Activated CD8-positive, alpha-beta memory T cell treated with anti-CD3 and anti-CD28 coated beads, Interleukin-2, amount 10 ng/mL, durations not matched to agents 7 days and 5 days (primary cell): ENCODE measurements around the gene ADAMTS3. TPM values are rescaled to one million over a fixed set of nuclear protein-coding genes. Genes with fewer than 3 reads are reported as not detected.

Experiments used
- ATAC-seq: fragments of 150-1000 bp; cut with Tn5 transposase; one replicate; pipeline ENCODE4 v1.10.0; 2021; ENCODE audit warnings: moderate library complexity
- CTCF ChIA-PET: fragments of 350-600 bp; sonication (Branson Sonifier 250); formaldehyde crosslinking; loops from one replicate; lab custom pipeline; 2021; ENCODE audit warnings: antibody characterized with exemption; lab: Charles Lee
- DNase-seq: peaks from one replicate; pipeline ENCODE4 v3.0.0-alpha.2; 2020
- H3K27ac Mint-ChIP-seq: one replicate; pipeline ENCODE4 v1.8.0; 2021; ENCODE audit warnings: mild to moderate bottlenecking, mixed read lengths
- H3K27me3 Mint-ChIP-seq: one replicate; pipeline ENCODE4 v1.8.0; 2021; ENCODE audit warnings: mixed read lengths
- H3K36me3 Mint-ChIP-seq: one replicate; pipeline ENCODE4 v1.8.0; 2021; ENCODE audit warnings: mild to moderate bottlenecking, mixed read lengths
- H3K4me1 Mint-ChIP-seq: one replicate; pipeline ENCODE4 v1.8.0; 2021; ENCODE audit warnings: mixed read lengths
- H3K4me3 Mint-ChIP-seq: one replicate; pipeline ENCODE4 v1.8.0; 2021; ENCODE audit warnings: mild to moderate bottlenecking, moderate library complexity, mixed read lengths
- H3K9me3 Mint-ChIP-seq: one replicate; pipeline ENCODE4 v1.8.0; 2022; ENCODE audit warnings: low read depth, mixed read lengths
- total RNA-seq, 2 experiments: library from RNA; stranded (reverse); gene quantifications; one replicate each; pipeline ENCODE4 v1.2.3, GENCODE V29; 2021

Gene ADAMTS3
- total RNA-seq: not detected

- Mint-ChIP-seq H3K27me3 (peaks cover 50% of the 10 kb centered on the region), H3K36me3 (no peaks in the 10 kb centered on the region), H3K4me3 (peak within 1 kb of the TSS; percentile 28), H3K4me1 (peaks cover 9% of the 10 kb centered on the region), H3K27ac (no peak within 1 kb of the TSS), H3K9me3 (no peaks in the 10 kb centered on the region)
- CTCF ChIA-PET: no interaction called here
- no peak for DNase-seq
- no peak for ATAC-seq
Observed at GRCh38 chr4:72568959-72569718, at the start of gene ADAMTS3. Gene ADAMTS3 (minus strand): TSS chr4:72569221. CDS start chr4:72568762, 459 bp downstream.

GRCh38 chr4:72613959-72614358 is 44.9 kb upstream of the ADAMTS3 start:
- CTCF ChIA-PET: no interaction called here
- no peaks in the 10 kb centered on the region for H3K4me1 Mint-ChIP-seq
- no peaks in the 10 kb centered on the region for H3K27me3 Mint-ChIP-seq
- no peak overlapping the region for H3K27ac Mint-ChIP-seq
- no peaks in the 10 kb centered on the region for H3K9me3 Mint-ChIP-seq
- H3K4me3 Mint-ChIP-seq: no peak overlapping the region
- H3K36me3 Mint-ChIP-seq: no peaks in the 10 kb centered on the region
- ATAC-seq (no peak), DNase-seq (no peak)

- no peak overlapping the region for H3K4me3 Mint-ChIP-seq
- CTCF ChIA-PET: no interaction called here
- no peaks in the 10 kb centered on the region for H3K4me1 Mint-ChIP-seq
- no peak for DNase-seq
- no peak overlapping the region for H3K27ac Mint-ChIP-seq
- peaks cover 6% of the 10 kb centered on the region for H3K9me3 Mint-ChIP-seq
- ATAC-seq: no peak
- H3K27me3 Mint-ChIP-seq: no peaks in the 10 kb centered on the region
- no peaks in the 10 kb centered on the region for H3K36me3 Mint-ChIP-seq
Observed at GRCh38 chr4:72606751-72607150, 37.7 kb upstream of the ADAMTS3 start.

GRCh38 chr4:72604324-72604723 is 35.3 kb upstream of the ADAMTS3 start:
- CTCF ChIA-PET: no interaction called here
- Mint-ChIP-seq H3K9me3 (peaks cover 6% of the 10 kb centered on the region), H3K36me3 (no peaks in the 10 kb centered on the region), H3K27ac (no peak overlapping the region), H3K4me1 (no peaks in the 10 kb centered on the region), H3K27me3 (no peaks in the 10 kb centered on the region), H3K4me3 (no peak overlapping the region)
- no peak for ATAC-seq
- DNase-seq: no peak

GRCh38 chr4:72602396-72603376 is 33.7 kb upstream of the ADAMTS3 start:
- ATAC-seq: no peak
- CTCF ChIA-PET: no interaction called here
- Mint-ChIP-seq H3K4me1 (no peaks in the 10 kb centered on the region), H3K9me3 (peaks cover 5% of the 10 kb centered on the region), H3K27me3 (no peaks in the 10 kb centered on the region), H3K4me3 (no peak overlapping the region), H3K36me3 (no peaks in the 10 kb centered on the region), H3K27ac (no peak overlapping the region)
- no peak for DNase-seq

GRCh38 chr4:72591547-72592454 is 22.8 kb upstream of the ADAMTS3 start:
- H3K9me3 Mint-ChIP-seq: no peaks in the 10 kb centered on the region
- H3K36me3 Mint-ChIP-seq: no peaks in the 10 kb centered on the region
- no peaks in the 10 kb centered on the region for H3K4me1 Mint-ChIP-seq
- ATAC-seq (no peak), DNase-seq (no peak)
- no peak overlapping the region for H3K27ac Mint-ChIP-seq
- H3K27me3 Mint-ChIP-seq: no peaks in the 10 kb centered on the region
- no peak overlapping the region for H3K4me3 Mint-ChIP-seq
- CTCF ChIA-PET: no interaction called here

GRCh38 chr4:72587334-72587733 is 18.3 kb upstream of the ADAMTS3 start:
- ATAC-seq (no peak), DNase-seq (no peak)
- CTCF ChIA-PET: no interaction called here
- H3K4me1 Mint-ChIP-seq: no peaks in the 10 kb centered on the region
- no peak overlapping the region for H3K4me3 Mint-ChIP-seq
- H3K36me3 Mint-ChIP-seq: no peaks in the 10 kb centered on the region
- H3K9me3 Mint-ChIP-seq: no peaks in the 10 kb centered on the region
- no peaks in the 10 kb centered on the region for H3K27me3 Mint-ChIP-seq
- no peak overlapping the region for H3K27ac Mint-ChIP-seq

- H3K4me3 Mint-ChIP-seq: no peak overlapping the region
- no peaks in the 10 kb centered on the region for H3K9me3 Mint-ChIP-seq
- CTCF ChIA-PET: no interaction called here
- H3K27me3 Mint-ChIP-seq: no peaks in the 10 kb centered on the region
- no peaks in the 10 kb centered on the region for H3K4me1 Mint-ChIP-seq
- no peak for ATAC-seq
- H3K36me3 Mint-ChIP-seq: no peaks in the 10 kb centered on the region
- DNase-seq: no peak
- H3K27ac Mint-ChIP-seq: no peak overlapping the region
Observed at GRCh38 chr4:72582853-72583252, 13.8 kb upstream of the ADAMTS3 start.

GRCh38 chr4:72577211-72577610 is 8.2 kb upstream of the ADAMTS3 start:
- H3K4me1 Mint-ChIP-seq: no peaks in the 10 kb centered on the region
- H3K27me3 Mint-ChIP-seq: no peaks in the 10 kb centered on the region
- CTCF ChIA-PET: no interaction called here
- no peak overlapping the region for H3K4me3 Mint-ChIP-seq
- no peak overlapping the region for H3K27ac Mint-ChIP-seq
- DNase-seq: no peak
- no peak for ATAC-seq
- H3K9me3 Mint-ChIP-seq: no peaks in the 10 kb centered on the region
- no peaks in the 10 kb centered on the region for H3K36me3 Mint-ChIP-seq

GRCh38 chr4:72571337-72571736 is 2.3 kb upstream of the ADAMTS3 start:
- Mint-ChIP-seq H3K4me1 (peaks cover 9% of the 10 kb centered on the region), H3K27ac (no peak overlapping the region), H3K36me3 (no peaks in the 10 kb centered on the region), H3K9me3 (no peaks in the 10 kb centered on the region), H3K27me3 (peaks cover 43% of the 10 kb centered on the region), H3K4me3 (no peak overlapping the region)
- no peak for ATAC-seq
- CTCF ChIA-PET: no interaction called here
- DNase-seq: no peak

GRCh38 chr4:72569719-72570235 is 756 bp upstream of the ADAMTS3 start:
- H3K9me3 Mint-ChIP-seq: no peaks in the 10 kb centered on the region
- no peaks in the 10 kb centered on the region for H3K36me3 Mint-ChIP-seq
- no peak overlapping the region for H3K27ac Mint-ChIP-seq
- H3K4me3 Mint-ChIP-seq: no peak overlapping the region
- H3K27me3 Mint-ChIP-seq: peaks cover 50% of the 10 kb centered on the region
- no peak for DNase-seq
- H3K4me1 Mint-ChIP-seq: peaks cover 9% of the 10 kb centered on the region
- no peak for ATAC-seq
- CTCF ChIA-PET: no interaction called here

- Mint-ChIP-seq H3K4me3 (no peak overlapping the region), H3K27ac (no peak overlapping the region), H3K27me3 (peaks cover 50% of the 10 kb centered on the region), H3K9me3 (no peaks in the 10 kb centered on the region), H3K36me3 (no peaks in the 10 kb centered on the region), H3K4me1 (peaks cover 9% of the 10 kb centered on the region)
- no peak for DNase-seq
- CTCF ChIA-PET: no interaction called here
- ATAC-seq: no peak
Observed at GRCh38 chr4:72567821-72568675, 973 bp downstream of the ADAMTS3 start.
